GM21360 (cell line): ENCODE results near the gene HSPBP1.

Experiments used
- ATAC-seq: cut with Tn5 transposase; IDR thresholded peaks from one replicate; pipeline ENCODE4 v1.9.1; 2021; ENCODE audit warnings: mild to moderate bottlenecking, moderate library complexity; ENCODE audit not compliant: unreplicated experiment

Gene HSPBP1

GRCh38 chr19:55220525-55220924 lies 59.4 kb downstream of the HSPBP1 start:
- ATAC-seq, result no peak

- no peak for ATAC-seq
Measured at GRCh38 chr19:55216461-55217198, 63.3 kb downstream of the HSPBP1 start.

DNA sequence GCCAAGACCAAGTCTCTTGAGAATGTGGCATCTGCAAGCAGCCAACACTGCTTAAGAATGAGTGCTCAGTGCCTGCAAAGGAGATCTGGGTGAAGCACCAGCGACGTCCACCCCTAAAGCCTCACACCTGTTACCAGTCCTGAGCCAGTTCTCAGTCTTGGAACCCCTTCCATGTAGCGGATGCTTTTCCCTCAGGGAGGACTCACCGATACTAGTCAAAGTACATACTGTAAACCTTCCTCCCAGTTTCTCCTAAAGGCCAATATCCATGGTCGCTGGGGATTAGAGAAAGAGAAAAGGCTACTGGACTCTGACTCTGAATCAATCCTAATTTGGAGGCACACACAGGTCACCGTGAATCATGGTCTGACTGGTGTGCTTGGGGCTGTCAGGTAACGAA lies 66.4 kb downstream of the HSPBP1 start:
- ATAC-seq, result no peak

GRCh38 chr19:55212447-55212846 lies 67.5 kb downstream of the HSPBP1 start:
- no peak for ATAC-seq
